ENCODE data around the gene GPR176. TPM values are rescaled to one million over a fixed set of nuclear protein-coding genes. Genes with fewer than 3 reads are reported as not detected.

The GPR176 gene
- total and polyA plus RNA-seq, 9 donors = 0.68 to 8.5 (median 1.8) TPM

GRCh38 chr15:39874890-39875549 lies 45.0 kb downstream of the GPR176 start:
- 69 to 76% (median 72%) methylated on average over 9 of the region's 9 CpGs for WGBS, 3 donors
- intact Hi-C loops (cut with DNase I) = no loop called here
- no peak overlapping the region for H3K27ac ChIP-seq
- no peaks in the 10 kb centered on the region for H3K27me3 ChIP-seq
- no peak overlapping the region for H3K4me3 ChIP-seq
- DNase-seq = no peak
- no peaks in the 10 kb centered on the region for H3K4me1 ChIP-seq (ENCODE audit: insufficient read depth)
- no peaks in the 10 kb centered on the region for H3K36me3 ChIP-seq
- no peak for TF ChIP-seq POLR2A (IDR thresholded peaks at IDR 0.05)
- H3K9me3 ChIP-seq = no peaks in the 10 kb centered on the region

GRCh38 chr15:39873978-39874377 lies 46.1 kb downstream of the GPR176 start:
- Histone ChIP-seq H3K9me3 (no peaks in the 10 kb centered on the region), H3K4me3 (no peak overlapping the region), H3K27ac (no peak overlapping the region), H3K27me3 (no peaks in the 10 kb centered on the region), H3K4me1 (ENCODE audit: insufficient read depth) (no peaks in the 10 kb centered on the region), H3K36me3 (no peaks in the 10 kb centered on the region)
- 94 to 99% (median 95%) methylated on average over 2 of the region's 2 CpGs for WGBS, 3 donors
- intact Hi-C loops (cut with DNase I) = no loop called here
- DNase-seq = no peak
- no peak for TF ChIP-seq CTCF (IDR thresholded peaks at IDR 0.05)
- TF ChIP-seq POLR2A (IDR thresholded peaks at IDR 0.05) = no peak
- TF ChIP-seq EP300 (IDR thresholded peaks at IDR 0.05) = no peak

DNA sequence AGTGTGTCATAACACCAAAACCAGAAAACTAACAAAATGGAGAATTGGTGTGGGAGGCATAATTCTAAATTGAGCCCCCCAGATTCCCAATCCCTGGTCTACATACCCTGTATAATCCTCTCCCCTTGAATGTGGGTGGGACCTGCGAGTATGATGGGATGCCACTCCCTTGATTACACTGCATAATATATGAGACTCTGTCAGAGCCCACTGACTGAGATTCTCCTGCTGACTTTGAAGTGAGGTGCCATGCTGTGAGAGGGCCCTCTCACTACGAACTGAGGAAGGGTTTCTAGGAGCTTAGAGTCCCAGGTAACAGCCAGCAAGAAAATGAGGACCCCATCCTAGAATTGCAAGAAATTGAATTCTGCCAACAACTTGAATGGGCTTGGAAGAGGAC lies 49.5 kb downstream of the GPR176 start:
- H3K4me3 ChIP-seq = no peak overlapping the region
- no peaks in the 10 kb centered on the region for H3K4me1 ChIP-seq (ENCODE audit: insufficient read depth)
- 86 to 87% (median 87%) methylated on average over 2 of the region's 2 CpGs for WGBS, 3 donors
- H3K27me3 ChIP-seq = no peaks in the 10 kb centered on the region
- no peaks in the 10 kb centered on the region for H3K9me3 ChIP-seq
- H3K27ac ChIP-seq = no peak overlapping the region
- no peak for TF ChIP-seq CTCF (IDR thresholded peaks at IDR 0.05)
- TF ChIP-seq POLR2A (IDR thresholded peaks at IDR 0.05) = no peak
- TF ChIP-seq EP300 (IDR thresholded peaks at IDR 0.05) = no peak
- DNase-seq = no peak
- H3K36me3 ChIP-seq = no peaks in the 10 kb centered on the region
- intact Hi-C loops (cut with DNase I) = no loop called here

DNA sequence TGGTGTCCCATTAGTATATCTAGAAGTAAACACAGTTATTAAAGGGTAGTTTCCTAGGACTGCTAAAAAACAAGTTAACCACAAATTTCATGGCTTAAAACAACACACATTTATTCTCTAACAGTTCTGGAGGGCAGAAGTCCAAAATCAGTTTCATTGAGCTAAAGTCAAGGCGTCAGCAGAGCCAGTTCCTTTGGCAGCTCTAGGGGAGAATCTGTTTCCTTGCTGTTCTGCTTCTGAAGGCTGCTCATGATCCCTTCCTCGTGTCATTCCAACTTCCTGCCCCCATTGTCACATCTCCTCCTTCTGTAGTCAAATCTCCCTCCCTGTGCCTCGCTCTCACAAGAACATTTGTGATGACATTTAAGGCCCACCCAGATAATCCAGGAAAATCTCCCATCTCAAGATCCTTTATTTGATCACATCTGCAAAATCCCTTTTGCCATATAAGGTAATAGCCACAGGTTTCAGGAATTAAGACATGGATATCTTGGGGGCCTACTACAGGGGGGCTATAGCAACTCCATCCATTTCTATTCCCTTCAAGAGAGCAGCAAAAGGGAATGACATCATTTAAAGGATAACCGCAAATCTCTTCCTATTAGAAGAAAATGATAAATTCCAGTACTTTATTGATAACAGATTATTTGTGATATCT lies 50.1 kb downstream of the GPR176 start:
- WGBS, 3 donors = 57 to 67% (median 61%) methylated on average over 4 of the region's 4 CpGs
- Histone ChIP-seq H3K27me3 (no peaks in the 10 kb centered on the region), H3K27ac (no peak overlapping the region), H3K4me3 (no peak overlapping the region), H3K9me3 (no peaks in the 10 kb centered on the region), H3K36me3 (no peaks in the 10 kb centered on the region), H3K4me1 (ENCODE audit: insufficient read depth) (no peaks in the 10 kb centered on the region)
- no peak for DNase-seq
- TF ChIP-seq EP300 (IDR thresholded peaks at IDR 0.05) = no peak
- no peak for TF ChIP-seq POLR2A (IDR thresholded peaks at IDR 0.05)
- intact Hi-C loops (cut with DNase I) = no loop called here

DNA sequence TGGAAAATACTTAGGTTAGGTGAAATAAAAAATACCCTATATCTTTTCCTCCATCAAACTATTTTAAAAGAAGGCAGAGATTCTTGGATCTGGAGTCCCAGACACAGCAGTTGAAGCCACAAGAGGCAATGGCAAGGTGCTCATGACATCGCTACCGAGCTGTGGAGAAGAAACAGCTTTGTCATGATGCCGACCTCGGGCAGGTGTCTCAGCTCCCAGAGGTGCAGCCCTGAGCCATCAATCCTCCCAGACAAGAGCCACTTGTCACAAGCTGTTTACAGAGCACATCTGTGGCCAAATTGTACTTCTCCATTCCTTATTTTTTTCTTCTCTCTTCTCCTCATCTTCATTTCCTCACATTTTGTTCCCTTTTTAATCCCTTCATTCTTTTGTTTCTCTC lies 50.8 kb downstream of the GPR176 start:
- TF ChIP-seq POLR2A (IDR thresholded peaks at IDR 0.05) (no peak), EP300 (IDR thresholded peaks at IDR 0.05) (no peak)
- no peak overlapping the region for H3K27ac ChIP-seq
- intact Hi-C loops (cut with DNase I) = no loop called here
- 65 to 76% (median 70%) methylated on average over 4 of the region's 4 CpGs for WGBS, 3 donors
- H3K4me1 ChIP-seq (ENCODE audit: insufficient read depth) = no peaks in the 10 kb centered on the region
- no peaks in the 10 kb centered on the region for H3K27me3 ChIP-seq
- no peaks in the 10 kb centered on the region for H3K36me3 ChIP-seq
- no peak for DNase-seq
- no peak overlapping the region for H3K4me3 ChIP-seq
- no peaks in the 10 kb centered on the region for H3K9me3 ChIP-seq

DNA sequence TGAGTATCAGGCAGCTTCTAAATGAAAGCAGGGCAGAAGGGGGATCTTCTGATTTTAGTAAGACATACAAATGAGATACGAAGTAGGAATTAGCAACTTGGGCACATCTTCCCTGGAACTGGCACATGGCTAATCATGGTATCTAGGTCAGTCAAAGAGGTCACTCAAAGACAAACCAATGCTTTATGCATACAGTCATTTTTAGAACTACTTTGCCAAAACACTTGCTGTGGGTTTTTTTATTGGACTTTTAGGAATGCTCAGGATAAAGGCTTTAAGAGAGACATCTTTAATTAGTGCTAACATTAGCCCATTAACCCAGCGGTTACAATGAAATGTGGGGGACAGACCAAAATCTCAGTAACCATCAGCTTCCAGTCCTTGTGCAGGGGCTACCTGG lies 51.7 kb downstream of the GPR176 start:
- no peak overlapping the region for H3K4me3 ChIP-seq
- H3K36me3 ChIP-seq = no peaks in the 10 kb centered on the region
- no peak overlapping the region for H3K27ac ChIP-seq
- no peak for TF ChIP-seq CTCF (IDR thresholded peaks at IDR 0.05)
- TF ChIP-seq POLR2A (IDR thresholded peaks at IDR 0.05) = no peak
- no peak for TF ChIP-seq EP300 (IDR thresholded peaks at IDR 0.05)
- H3K9me3 ChIP-seq = no peaks in the 10 kb centered on the region
- no peak for DNase-seq
- intact Hi-C loops (cut with DNase I) = no loop called here
- no peaks in the 10 kb centered on the region for H3K4me1 ChIP-seq (ENCODE audit: insufficient read depth)
- no peaks in the 10 kb centered on the region for H3K27me3 ChIP-seq
- 82 to 88% (median 82%) methylated on average over 2 of the region's 2 CpGs for WGBS, 3 donors

Measured in ovary (tissue), 9 donors.